Measurements from ENCODE around the gene STPG1. TPM values are rescaled to one million over a fixed set of nuclear protein-coding genes. Genes with fewer than 3 reads are reported as not detected.

Gene STPG1
- total and polyA plus RNA-seq, 3 donors from 2014 or later, result 25.1 to 67.6 (median 45.9) TPM

DNA sequence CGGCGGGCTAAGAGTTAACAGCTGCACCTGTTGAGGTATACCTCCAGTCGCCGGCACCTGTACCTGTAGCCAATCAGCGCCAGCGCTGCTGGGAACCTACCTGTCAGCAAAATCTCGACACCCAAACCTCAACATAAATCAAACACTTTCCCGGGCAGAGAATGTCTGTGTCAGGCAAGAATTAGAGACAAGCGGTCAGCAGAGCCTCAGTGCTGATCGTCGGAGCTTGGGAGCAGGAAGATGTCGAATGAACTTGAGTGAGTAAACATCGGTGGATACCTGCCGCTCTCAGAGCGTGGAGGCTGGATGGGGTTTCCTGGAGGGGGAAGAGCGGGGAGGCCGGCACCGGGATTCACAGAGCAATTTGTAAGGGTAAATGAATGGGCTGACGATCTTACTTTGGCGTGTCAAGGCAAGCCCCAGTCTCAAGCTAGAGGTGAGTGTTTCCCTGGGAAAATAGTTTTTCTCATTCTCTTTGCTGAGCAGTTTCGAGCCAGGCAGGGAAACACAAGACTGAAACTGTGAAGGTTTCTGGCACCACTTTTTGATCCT lies 94.2 kb downstream of the STPG1 start, which contains the start of gene GRHL3:
Gene GRHL3 (plus strand): TSS at position 46 of the 552 bp plus-strand sequence. CDS start 195 bp downstream, at position 241.
- peaks cover 7% of the 10 kb centered on the region for H3K4me1 ChIP-seq
- intact Hi-C loops (cut with DNase I; ENCODE audit: low total_unique reads), result no loop called here
- no peak within 1 kb of the TSS for H3K27ac ChIP-seq
- H3K27me3 ChIP-seq, result no peaks in the 10 kb centered on the region
- TF ChIP-seq, protein P1, sequence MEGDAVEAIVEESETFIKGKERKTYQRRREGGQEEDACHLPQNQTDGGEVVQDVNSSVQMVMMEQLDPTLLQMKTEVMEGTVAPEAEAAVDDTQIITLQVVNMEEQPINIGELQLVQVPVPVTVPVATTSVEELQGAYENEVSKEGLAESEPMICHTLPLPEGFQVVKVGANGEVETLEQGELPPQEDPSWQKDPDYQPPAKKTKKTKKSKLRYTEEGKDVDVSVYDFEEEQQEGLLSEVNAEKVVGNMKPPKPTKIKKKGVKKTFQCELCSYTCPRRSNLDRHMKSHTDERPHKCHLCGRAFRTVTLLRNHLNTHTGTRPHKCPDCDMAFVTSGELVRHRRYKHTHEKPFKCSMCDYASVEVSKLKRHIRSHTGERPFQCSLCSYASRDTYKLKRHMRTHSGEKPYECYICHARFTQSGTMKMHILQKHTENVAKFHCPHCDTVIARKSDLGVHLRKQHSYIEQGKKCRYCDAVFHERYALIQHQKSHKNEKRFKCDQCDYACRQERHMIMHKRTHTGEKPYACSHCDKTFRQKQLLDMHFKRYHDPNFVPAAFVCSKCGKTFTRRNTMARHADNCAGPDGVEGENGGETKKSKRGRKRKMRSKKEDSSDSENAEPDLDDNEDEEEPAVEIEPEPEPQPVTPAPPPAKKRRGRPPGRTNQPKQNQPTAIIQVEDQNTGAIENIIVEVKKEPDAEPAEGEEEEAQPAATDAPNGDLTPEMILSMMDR (IDR thresholded peaks at IDR 0.05), result no peak
- no peak for TF ChIP-seq POLR2A (IDR thresholded peaks at IDR 0.05)
- no peak for DNase-seq
- no peaks in the 10 kb centered on the region for H3K36me3 ChIP-seq (ENCODE audit: low read depth, missing control alignments)
- 7 to 9% methylated on average over 18 to 21 of the region's 21 CpGs for WGBS, 2 donors
- H3K4me3 ChIP-seq, result no peak within 1 kb of the TSS
- no peaks in the 10 kb centered on the region for H3K9me3 ChIP-seq

DNA sequence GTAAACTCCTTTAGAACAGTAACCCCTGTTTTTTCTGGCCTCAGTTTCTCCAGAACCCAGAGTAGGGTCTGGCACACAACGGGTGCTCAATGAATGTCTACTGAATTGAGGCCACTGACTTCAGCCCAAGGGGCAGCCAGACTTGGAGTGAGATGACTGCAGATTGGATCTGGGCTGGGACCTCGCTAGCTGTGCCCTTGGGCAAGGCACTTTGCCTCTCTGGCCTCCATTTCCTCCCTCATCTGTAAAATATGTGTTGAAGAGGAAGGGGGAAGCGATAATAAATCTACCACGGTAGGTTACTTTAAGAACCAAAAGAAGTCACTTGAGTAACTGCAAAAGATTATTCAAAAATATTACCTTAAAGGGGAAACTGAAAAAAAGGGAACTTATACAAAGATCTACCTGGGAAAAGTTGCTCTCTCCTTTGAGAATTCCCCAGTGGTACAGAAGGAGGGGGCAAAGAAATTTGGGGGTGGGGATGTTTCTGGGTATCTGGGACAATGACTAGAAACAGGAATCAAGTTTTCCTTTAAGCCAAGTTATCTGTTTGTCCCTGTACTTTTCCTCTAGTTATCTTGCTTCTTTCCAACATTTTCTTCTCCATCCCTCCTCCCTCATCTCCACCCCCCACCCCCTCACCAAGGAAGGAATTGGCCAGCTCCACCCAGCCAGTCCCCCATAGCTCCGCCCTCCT lies 94.8 kb downstream of the STPG1 start:
- H3K4me3 ChIP-seq, result no peak overlapping the region
- no peak for DNase-seq
- H3K27me3 ChIP-seq, result no peaks in the 10 kb centered on the region
- intact Hi-C loops (cut with DNase I; ENCODE audit: low total_unique reads), result no loop called here
- H3K4me1 ChIP-seq, result peaks cover 7% of the 10 kb centered on the region
- H3K36me3 ChIP-seq (ENCODE audit: low read depth, missing control alignments), result no peaks in the 10 kb centered on the region
- H3K9me3 ChIP-seq, result no peaks in the 10 kb centered on the region
- TF ChIP-seq, protein P1 (IDR thresholded peaks at IDR 0.05), result no peak
- no peak for TF ChIP-seq POLR2A (IDR thresholded peaks at IDR 0.05)
- no peak overlapping the region for H3K27ac ChIP-seq
- 48 to 52% methylated on average over 5 of the region's 5 CpGs for WGBS, 2 donors

DNA sequence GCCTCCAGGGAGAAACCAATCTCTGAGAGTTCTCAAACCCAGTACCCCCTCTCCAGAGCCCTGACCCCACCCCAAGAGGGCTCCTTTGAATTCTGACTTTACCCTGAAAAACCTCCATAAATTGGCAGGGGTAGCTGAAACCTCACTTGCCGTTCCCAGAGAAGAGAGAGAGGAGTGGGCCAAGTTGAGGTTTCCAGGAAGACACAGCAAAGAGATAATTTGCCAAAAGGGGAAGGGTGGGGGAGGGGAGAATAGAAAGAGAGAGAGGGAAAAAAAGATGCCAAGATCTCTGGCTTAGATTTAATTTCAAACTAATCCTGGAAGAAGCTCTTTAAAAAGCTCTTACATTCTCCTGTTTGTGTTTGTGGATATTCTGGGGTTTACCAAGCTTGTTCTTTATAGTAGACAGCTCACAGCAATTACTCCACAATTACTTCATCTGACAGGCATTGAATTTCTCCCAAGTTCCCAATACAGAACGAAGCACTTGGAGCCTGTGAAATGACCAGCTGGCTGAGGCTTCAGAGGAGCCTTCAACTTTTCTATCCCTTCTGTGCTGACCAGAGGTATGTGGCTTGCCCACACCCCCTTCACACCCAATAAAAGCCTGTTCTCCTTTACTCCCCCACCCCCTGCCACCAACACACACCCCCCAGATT lies 95.5 kb downstream of the STPG1 start:
- no peak overlapping the region for H3K27ac ChIP-seq
- no peak for TF ChIP-seq POLR2A (IDR thresholded peaks at IDR 0.05)
- H3K36me3 ChIP-seq (ENCODE audit: low read depth, missing control alignments), result no peaks in the 10 kb centered on the region
- H3K27me3 ChIP-seq, result no peaks in the 10 kb centered on the region
- 30 to 71% methylated on average over 2 of the region's 2 CpGs for WGBS, 2 donors
- DNase-seq, result no peak
- no peak overlapping the region for H3K4me3 ChIP-seq
- no peaks in the 10 kb centered on the region for H3K9me3 ChIP-seq
- H3K4me1 ChIP-seq, result peaks cover 7% of the 10 kb centered on the region
- intact Hi-C loops (cut with DNase I; ENCODE audit: low total_unique reads), result no loop called here

DNA sequence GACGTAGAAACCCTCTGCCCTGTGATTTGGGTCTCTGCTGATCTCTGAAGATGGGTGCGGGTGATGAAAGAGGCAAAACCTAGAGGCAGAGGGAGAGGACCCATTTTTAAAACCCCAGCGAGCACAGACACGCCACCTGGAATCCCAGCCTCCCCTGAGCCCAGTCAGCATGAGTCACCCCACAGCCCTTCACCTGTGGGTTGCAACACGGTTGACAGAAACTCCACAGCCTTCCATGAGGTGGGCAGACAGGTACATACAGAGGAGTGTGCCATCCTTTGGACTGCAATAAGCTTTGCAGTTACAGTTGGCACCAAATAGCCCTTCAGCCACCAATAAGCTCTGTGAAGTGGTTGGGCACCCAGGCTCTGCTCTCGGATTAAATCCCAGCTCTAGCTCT lies 96.5 kb downstream of the STPG1 start:
- DNase-seq, result no peak

DNA sequence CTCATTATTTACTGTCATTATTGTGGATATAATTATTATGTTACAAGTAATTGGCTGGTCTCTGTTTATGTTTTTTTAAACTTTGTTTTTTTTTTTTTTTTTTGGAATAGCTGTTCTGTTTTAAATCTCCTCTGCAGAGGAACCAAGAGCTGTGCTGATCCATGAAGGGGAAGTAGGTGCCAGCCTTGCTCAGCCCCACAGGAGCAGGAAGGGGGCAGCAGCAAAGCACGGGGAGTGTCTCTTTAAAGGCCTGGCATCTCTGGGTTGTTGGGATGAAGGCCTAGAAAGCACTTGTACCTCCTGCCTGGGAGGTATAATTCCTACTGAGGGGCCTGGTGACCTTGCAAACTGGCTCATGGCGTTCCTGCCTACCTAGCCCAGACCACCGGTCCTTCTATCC lies 96.9 kb downstream of the STPG1 start:
- intact Hi-C loops (cut with DNase I; ENCODE audit: low total_unique reads), result no loop called here
- Histone ChIP-seq H3K27ac (no peak overlapping the region), H3K4me3 (no peak overlapping the region), H3K9me3 (no peaks in the 10 kb centered on the region), H3K36me3 (ENCODE audit: low read depth, missing control alignments) (no peaks in the 10 kb centered on the region), H3K27me3 (no peaks in the 10 kb centered on the region), H3K4me1 (peaks cover 7% of the 10 kb centered on the region)
- no peak for DNase-seq
- 61 to 86% methylated on average over 3 of the region's 3 CpGs for WGBS, 2 donors
- TF ChIP-seq, protein P1 (IDR thresholded peaks at IDR 0.05), result no peak
- no peak for TF ChIP-seq POLR2A (IDR thresholded peaks at IDR 0.05)

More for the DNA sequence above, 96.5 kb downstream of the STPG1 start:
- WGBS, 2 donors, result 81 to 97% methylated on average over 5 to 6 of the region's 6 CpGs
- Histone ChIP-seq H3K4me1 (peaks cover 7% of the 10 kb centered on the region), H3K4me3 (no peak overlapping the region), H3K27me3 (no peaks in the 10 kb centered on the region), H3K27ac (no peak overlapping the region), H3K36me3 (ENCODE audit: low read depth, missing control alignments) (no peaks in the 10 kb centered on the region), H3K9me3 (no peaks in the 10 kb centered on the region)
- no peak for TF ChIP-seq POLR2A (IDR thresholded peaks at IDR 0.05)
- TF ChIP-seq, protein P1 (IDR thresholded peaks at IDR 0.05), result no peak
- intact Hi-C loops (cut with DNase I; ENCODE audit: low total_unique reads), result no loop called here

Data from testis (tissue), 3 donors.